GM19351 (cell line): ENCODE results near the gene LLGL1.

Experiments
- ATAC-seq: cut with Tn5 transposase; IDR thresholded peaks from one replicate; pipeline ENCODE4 v1.9.1; 2021; ENCODE audit warnings: mild to moderate bottlenecking, moderate library complexity; ENCODE audit not compliant: unreplicated experiment

The LLGL1 gene

DNA sequence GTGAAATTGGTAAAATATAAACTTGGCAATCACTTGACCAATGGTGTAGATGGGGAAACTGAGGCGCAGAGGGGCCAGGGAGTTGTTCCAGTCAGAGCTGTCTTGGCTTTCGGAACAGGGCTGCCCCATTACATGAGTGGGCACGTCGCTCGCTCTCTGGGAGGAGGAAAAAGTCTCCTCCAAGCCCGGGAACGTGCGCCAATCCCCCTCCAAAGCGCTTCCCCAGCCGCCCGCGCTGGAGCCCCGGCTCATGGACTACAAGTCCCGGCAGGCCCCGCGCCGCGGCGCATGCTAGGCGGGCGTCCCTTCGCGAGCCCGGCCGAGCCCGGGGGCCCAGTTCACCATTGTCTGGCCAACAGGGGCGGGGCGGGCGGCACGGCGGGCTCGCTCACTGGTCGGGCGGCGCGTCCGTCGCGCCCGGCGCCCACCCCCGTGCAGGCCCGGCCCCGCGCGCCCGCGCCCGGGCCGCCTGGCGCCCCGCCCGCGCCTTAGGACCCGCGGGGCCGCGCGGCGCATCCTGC lies at the start of gene LLGL1:
Gene LLGL1, plus strand, starts transcription at position 515 of the 521 bp plus-strand sequence. CDS start 48 bp downstream, outside the sequence.
- peak; percentile 89 for ATAC-seq

DNA sequence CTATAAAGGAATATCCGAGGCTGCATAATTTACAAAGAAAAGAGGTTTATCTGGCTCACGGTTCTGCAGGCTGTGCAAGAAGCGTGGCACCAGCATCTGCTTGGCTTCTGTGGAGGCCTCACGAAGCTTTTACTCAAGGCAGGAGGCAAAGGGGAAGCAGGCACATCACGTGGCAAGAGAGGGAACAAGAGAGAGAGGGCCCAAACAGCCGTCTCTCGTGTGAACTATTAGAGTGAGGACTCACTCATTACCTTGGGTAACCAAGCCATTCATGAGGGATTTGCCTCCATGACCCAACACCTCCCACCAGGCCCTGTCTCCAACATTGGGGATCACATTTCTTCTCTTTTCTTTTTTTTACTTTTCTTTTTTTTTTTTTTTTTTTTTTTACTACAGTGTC lies 49.3 kb upstream of the LLGL1 start:
- no peak for ATAC-seq

DNA sequence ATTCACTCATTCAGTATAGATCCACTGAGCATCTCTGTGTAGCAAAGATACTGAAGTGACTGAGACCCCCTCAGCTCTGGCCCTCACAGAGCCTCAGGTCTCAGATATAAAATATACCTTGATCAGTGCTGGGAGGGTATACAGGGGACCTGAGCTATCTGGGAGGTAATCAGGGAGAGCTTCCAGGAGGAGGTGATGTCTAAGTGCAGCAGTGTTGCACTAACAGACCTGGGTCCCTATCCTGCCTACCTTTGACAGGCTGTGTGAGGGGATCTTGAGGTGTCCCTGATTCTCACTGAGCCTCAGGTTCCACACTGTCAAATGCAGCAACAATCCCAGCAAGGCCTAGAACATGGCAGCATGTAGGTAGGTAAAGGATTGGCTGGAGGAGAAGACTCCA lies 48.3 kb upstream of the LLGL1 start:
- no peak for ATAC-seq

DNA sequence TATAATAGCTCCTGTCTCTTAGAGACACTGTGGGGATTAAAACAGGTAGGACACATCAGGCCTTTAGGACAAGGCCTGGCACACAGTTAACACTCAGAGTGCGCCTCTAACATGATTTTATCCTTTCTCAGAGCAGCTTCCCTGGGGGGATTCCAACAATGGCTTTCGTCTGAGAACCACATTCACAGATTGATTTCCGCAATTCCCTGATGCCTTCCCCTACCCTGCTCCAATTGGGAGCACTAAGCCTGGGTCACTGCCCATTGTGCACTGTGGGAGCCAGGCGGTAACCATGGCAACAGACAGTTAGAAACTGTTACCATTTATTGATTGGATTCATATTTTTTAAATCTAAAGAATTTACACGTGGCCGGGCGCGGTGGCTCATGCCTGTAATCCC lies 47.7 kb upstream of the LLGL1 start:
- ATAC-seq = no peak

DNA sequence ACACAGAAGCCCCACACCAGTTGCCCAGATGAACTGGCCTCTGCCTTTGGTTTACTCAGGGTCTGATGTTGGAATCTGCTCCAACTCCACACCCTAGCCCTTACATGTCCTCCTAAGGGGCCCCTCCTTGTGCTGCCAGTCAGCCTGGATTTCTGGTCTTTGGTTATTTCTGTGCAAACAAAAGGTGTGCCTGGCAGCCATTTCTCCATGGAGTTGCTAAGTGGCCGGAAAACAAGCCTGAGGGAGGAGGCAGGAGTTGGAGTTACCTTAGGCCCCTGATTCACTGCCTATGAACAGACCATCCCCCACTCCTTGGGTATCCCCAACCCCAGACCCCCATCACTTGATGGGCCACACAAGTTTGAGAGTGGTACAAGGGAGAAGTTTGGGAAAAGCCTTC lies 46.2 kb upstream of the LLGL1 start:
- ATAC-seq = no peak

DNA sequence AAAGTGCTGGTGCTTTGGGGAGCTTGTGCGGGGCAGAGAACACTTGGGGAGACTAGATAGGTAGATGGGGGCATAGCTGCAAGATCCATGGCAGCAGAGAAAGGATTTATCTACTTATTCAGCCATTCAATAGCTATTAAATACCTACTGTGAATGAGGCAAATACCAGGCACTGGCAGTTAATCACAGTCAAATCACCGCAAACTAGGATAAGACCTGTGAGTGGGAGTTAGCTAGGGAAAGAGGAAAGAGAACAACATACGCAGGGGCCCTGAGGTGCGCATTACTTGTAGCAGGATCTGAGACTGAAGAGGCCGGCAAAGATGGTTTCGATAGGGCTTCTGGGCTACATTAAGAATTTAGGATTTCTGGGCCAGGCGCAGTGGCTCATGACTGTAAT lies 45.6 kb upstream of the LLGL1 start:
- ATAC-seq = no peak

DNA sequence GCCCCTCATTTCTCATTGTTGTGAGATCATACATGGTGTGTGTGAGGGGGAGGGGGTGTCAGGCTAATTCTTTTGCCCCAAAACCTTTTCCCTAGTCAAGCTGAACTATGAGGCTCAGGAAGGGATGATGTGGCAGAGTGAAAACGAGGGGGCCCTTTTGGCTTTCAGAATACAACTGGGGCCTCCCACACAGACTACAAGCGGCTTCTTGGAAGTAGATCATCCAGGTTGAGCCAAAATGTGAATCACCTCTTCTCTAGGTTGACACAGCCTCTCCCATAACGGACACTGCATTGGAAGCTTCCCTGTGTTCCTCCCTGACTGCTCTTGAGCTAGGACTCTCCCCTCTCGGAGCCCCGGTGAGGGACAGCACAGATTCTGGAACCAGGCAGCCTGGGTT lies 44.1 kb upstream of the LLGL1 start:
- no peak for ATAC-seq

DNA sequence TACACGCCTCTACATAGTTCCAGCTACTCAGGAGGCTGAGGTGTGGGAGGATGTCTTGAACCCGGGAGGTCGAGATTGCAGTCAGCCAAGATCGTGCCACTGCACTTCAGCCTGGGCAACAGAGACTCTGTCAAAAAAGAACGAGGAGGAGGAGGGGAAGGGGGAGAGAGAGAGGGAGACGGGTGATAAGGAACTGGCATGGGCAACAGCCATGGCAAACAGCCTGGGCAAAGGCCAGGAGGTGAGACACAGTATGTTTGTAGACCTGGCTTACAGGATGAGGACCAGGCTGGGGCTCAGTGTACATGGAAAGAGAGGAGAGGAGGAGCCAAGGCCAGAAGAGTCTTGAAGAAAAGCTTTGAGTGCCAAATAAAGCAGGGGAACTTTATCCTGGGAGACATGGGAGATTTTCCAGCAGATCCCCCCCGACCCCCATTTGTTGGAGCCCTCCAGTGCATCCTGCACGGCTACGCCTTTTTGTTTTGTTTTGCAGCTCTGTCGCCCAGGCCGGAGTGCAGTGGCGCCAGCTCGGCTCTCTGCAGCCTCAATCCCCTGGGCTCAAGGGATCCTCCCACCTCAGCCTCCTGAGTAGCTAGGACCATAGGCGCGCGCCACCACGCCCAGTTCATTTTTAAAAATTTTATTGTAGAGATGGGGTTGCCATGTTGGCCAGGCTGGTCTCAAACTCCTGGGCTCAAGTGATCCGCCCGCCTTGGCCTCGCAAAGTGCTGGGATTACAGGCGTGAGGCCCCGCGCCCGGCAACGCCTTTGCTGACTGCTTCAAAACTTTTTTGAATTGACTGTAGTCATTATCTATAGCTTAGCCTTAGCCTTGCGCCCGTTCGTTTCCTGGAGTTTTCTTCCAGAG lies 43.1 kb upstream of the LLGL1 start:
- no peak for ATAC-seq

DNA sequence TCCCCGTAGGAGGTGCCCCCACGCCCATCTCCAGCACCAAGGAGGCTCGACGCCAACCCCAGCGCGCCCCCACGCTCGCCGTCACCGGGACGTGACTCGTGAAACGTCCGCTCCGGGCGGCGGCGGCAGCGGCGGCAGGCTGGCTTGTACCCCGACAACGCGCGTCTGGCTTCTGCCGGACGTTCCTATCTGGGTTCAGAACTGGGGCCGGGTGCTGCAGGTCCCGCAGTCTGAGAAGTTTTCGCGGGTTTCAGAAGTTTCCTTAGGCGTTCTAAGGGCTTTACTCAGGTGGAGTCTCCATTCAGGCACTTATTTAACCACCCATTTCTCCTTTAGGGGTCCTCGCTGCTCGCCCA lies 42.5 kb upstream of the LLGL1 start:
- ATAC-seq = peak; percentile 34

DNA sequence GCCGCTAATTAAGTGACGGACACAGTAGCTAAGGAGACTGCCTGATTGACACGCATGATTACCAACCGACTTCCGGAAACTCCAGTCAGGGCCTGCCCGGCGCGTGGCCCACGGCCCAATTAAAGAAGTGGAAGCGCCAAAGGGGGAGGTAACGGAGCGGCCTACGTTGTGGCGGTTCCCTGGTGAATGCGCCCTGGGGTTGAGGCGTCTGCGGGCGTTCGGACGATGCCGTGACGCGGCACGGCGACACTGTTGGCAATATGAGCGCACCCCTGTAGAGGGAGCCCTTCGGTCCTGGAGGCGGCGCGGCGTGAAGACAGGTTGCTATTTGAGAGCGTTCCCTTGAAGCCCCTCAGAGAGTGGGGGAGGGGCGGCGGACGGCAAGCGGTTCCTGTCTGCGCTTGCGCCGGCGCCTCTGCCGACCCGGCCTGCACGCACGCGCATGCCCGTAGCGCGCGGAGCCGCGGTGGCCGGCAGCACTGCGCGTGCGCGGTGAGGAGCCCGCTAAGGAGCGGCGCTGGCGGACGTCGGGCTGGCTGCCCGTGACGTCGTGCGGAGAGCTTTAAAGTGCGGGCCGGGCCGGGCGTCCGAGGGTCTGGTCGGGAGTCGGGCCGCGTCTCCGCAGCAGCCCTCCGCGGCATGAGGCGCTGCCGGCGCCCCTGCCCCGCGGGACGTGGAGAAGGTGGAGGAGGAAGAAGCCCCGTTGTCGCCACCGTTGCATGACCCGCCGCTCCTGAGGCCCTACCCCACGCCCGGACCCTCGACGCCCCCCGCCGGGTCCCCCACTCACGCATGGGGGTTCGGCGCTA lies 41.9 kb upstream of the LLGL1 start, which contains the start of gene ALKBH5:
Gene ALKBH5, plus strand, starts transcription at position 495 of the 809 bp plus-strand sequence. CDS start 416 bp downstream, outside the sequence.
- peak; percentile 74 for ATAC-seq

DNA sequence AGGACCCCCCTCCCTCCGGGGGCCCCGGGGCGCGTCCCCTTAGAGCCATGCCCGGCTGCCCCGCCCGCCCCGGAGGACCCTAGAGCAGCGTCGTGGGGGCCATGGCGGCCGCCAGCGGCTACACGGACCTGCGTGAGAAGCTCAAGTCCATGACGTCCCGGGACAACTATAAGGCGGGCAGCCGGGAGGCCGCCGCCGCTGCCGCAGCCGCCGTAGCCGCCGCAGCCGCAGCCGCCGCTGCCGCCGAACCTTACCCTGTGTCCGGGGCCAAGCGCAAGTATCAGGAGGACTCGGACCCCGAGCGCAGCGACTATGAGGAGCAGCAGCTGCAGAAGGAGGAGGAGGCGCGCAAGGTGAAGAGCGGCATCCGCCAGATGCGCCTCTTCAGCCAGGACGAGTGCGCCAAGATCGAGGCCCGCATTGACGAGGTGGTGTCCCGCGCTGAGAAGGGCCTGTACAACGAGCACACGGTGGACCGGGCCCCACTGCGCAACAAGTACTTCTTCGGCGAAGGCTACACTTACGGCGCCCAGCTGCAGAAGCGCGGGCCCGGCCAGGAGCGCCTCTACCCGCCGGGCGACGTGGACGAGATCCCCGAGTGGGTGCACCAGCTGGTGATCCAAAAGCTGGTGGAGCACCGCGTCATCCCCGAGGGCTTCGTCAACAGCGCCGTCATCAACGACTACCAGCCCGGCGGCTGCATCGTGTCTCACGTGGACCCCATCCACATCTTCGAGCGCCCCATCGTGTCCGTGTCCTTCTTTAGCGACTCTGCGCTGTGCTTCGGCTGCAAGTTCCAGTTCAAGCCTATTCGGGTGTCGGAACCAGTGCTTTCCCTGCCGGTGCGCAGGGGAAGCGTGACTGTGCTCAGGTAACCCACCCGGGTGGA lies 41.0 kb upstream of the LLGL1 start:
- ATAC-seq = no peak

DNA sequence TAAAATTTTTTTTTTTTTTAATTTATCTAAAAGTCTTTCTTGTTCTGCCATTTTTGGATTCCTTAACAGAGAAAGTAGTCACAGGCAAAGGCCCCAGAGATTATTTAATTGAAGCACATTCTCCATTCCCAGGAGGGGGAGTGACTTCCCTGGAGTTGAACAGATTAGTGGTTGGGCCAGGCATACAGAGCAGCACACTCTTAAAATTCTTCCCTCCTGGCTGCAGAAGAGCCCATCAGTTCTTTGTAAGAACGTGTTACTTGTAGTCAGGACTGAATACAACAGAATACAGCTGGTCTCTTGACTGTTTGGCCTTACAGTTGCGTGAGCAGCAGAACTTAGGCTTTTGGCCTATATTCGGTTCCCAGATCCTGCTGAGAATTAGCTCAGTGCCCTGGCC lies 40.0 kb upstream of the LLGL1 start:
- ATAC-seq = no peak

DNA sequence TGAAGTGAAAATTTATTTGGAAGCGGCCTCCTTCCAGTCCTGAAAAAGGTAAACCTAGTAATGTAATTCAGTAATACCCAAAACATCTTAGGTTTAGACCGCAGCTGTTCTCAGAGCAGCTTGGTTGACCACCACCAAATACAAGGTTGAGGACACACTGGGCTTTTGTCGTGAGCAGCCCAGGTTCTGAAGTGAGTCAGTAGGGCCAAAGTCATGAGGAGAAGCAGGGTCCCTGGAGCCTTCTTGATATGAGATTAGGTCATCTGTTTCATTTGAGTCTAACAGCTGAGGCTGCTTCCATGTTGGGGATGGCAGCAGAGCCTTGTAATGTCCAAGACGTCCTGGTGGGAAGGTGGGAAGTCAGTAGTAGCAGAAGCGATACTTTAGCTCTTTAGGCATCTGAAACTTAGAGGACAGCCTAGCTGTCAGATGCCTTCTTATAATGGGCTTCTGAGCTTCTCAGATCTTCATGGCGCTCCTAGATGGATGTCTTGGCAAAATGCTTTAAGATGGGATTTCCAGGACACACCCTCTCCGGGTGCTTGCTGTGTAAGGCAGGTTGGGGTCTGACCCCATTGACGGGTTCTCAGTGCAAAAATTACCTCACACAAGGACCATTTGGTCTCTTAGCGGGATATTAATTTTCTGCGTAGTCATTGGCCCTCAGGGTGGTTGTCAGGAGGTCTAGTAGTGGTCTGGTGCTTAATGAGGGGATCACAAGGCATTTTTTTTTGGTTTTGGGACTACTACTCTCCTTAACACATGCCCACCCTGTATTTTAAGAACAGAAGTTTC lies 39.4 kb upstream of the LLGL1 start:
- no peak for ATAC-seq

DNA sequence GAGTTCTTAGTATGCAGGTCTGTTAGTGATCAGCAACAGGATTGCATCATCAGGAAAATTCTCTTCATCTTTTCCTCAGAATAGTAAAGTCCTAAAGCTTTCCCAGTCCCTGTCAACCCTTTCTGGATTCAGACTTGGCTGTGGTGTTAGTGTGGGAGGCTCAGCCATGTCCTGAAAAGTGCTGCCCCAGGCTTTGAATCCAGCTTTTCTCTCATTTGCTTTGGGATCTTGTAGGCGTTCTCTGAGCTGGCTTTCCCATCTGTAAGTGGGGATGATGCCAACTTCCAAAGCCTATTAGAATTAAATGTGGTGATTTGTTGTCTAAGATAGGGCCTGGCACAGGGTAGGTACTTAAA lies 38.8 kb upstream of the LLGL1 start:
- ATAC-seq = no peak

DNA sequence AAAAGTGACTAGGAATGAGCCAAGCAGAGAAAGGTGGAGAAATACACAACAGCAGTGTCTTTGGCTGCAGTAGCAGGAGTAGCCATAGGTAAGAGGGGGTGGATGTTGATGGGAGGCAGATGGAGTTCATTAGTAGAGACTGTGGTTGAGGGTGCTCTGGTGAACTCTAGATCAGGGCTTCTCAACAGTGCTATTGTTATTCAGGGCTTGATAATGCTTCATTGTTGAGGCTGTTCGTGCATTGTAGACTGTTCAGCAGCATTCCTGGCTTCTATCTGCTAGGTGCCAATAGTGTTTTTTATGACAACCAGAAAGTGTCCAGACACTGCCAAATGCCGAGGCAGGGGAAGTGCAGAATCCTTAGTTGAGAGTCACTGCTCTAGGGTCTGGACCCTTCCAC lies 38.2 kb upstream of the LLGL1 start:
- no peak for ATAC-seq

DNA sequence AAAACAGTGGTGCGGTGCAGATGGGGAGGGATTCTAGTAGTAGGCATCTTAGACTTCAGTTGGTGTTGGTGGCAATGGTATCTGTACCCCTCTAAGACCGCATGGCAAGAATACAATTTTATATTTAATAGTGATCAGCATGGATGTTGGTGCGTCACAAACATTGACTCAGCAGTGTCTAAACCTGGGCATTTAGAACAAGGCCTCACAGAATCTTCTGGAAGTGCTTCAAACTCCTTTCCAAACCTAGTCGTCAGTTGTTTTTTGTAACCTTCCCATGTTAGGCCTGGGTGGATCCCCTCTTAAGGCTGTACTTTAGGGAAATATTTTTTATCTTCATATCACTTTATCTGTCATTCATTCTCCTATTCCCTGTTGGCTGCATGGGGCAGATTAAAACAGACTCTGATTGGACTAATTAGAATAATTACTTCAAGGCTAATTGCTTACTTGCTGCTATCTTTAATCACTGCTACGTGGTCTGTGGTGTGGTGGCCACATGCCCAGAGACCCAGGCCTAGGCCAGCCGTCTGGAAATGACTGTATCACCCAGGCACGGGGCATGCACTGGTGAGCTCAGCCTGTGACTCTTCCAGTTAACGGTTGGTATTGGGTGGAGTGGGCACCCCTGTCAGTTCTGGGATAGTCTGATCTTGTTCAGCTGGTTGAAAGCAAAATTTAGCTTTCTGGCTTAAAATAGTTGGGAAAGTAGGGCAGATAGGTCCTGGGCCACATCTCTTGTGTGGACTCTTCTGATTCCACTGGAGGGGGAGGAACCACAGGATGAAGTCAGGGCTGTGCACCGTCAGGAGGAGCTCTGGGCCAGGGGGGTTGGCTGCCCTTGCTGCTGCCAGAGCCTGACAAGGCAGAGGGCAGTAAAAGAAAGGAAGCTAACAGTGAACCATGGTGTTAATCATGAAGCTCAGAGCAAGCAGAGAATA lies 37.3 kb upstream of the LLGL1 start:
- ATAC-seq = no peak

DNA sequence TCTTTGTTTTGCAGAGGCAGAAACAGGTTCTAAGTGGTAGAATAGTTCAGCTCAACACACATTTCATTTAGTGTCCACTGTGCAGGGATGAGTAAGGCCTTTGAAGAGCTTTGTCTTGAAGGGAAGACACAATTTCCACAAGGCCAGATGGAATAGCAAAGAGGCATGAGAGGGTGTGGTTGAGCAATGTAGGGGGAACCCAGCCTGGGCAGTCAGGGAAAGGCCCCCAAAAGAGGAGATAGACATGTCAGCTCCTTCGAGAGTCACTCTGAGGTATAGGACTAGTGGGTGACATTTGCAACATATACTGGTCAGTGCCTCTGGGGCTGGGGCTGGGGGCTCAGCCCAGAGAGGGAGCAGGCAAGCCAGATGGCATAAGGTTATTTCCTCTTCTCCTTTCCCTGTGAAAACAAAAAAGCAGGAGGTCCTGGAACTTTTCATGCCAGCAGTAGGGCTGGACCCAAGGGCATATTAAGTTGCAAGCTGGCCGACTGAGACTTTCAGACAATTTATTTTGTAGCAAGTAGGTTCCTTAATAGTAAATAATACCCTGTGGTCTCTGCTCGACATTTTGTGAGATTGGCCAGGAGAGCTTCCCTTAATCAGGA lies 34.7 kb upstream of the LLGL1 start:
- no peak for ATAC-seq

DNA sequence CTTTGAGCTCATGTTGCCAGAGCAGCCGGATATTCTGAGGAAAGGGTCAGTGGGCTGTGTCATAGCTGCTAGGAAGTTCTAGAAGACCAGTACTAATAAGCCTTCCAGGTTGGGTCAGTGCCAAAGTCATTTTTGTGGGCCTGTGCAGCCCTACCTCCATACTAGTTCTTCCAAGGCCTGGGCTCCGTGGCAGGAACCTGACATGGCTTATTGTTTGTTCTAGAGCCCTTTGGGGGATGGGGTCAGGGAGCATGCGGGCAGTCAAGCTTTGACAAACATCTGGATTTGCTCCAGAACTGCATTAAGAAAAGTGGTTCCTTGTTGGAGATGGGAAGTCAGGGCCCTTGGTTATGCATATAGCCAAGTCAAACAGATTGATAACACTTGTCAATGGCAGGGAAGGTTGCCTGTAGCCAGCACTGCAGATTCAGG lies 34.2 kb upstream of the LLGL1 start:
- no peak for ATAC-seq

DNA sequence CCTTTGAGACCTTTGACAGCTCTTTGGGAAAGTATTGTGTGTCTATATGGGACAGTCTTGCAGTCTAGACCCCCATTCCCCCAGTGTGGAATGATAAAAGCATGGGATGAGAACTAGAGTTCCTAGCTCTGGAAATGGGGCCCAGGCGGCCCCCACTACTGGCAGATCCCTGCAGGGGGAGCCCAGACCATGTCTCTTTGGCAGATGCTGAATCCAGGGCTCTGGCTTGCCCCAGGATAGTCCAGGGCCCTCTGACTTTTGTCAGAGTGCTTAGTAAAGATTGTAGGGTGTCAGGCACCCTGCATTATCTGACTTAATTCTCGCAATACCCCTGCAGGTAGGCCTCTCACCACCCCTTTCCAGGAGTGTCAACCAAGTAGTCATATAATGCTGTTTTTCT lies 33.5 kb upstream of the LLGL1 start:
- ATAC-seq = no peak
